ENCODE results near the gene C5orf58.
A peak's percentile ranks its signal among the peaks of the same experiment; 100 is the strongest.

Gene C5orf58

DNA sequence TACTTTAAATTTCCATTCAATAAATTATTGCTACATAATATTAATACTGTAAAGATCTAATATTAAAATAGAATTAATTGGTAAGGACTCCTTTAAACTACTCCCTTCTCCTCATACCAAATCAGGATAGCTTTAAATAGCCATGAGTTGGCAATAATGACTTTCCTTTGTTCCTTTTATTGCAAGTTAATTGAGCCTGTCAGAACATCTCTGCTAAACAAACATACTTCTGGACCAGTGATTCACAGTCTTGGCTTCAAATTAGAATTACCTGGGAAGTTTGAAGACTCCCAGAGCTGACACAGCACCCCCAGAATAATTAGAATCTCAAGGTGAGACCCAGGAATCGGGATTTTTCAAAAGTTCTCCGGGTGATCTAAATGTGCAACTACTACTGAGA, 18.7 kb downstream of the C5orf58 start:
- H3K27ac ChIP-seq = no peak overlapping the region
- H3K27me3 ChIP-seq = no peaks in the 10 kb centered on the region
- no peaks in the 10 kb centered on the region for H3K4me1 ChIP-seq (ENCODE audit: control insufficient read depth in 1 of 2, insufficient read depth in 1 of 2, low read depth in 1 of 2, low read length in 1 of 2)
- H3K9me3 ChIP-seq = no peaks in the 10 kb centered on the region
- H3K4me3 ChIP-seq (ENCODE audit: low read depth in 1 of 2, low read length in 1 of 2) = no peak overlapping the region
- TF ChIP-seq, protein P1, sequence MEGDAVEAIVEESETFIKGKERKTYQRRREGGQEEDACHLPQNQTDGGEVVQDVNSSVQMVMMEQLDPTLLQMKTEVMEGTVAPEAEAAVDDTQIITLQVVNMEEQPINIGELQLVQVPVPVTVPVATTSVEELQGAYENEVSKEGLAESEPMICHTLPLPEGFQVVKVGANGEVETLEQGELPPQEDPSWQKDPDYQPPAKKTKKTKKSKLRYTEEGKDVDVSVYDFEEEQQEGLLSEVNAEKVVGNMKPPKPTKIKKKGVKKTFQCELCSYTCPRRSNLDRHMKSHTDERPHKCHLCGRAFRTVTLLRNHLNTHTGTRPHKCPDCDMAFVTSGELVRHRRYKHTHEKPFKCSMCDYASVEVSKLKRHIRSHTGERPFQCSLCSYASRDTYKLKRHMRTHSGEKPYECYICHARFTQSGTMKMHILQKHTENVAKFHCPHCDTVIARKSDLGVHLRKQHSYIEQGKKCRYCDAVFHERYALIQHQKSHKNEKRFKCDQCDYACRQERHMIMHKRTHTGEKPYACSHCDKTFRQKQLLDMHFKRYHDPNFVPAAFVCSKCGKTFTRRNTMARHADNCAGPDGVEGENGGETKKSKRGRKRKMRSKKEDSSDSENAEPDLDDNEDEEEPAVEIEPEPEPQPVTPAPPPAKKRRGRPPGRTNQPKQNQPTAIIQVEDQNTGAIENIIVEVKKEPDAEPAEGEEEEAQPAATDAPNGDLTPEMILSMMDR (IDR thresholded peaks at IDR 0.05) = no peak
- peaks cover 100% of the 10 kb centered on the region for H3K36me3 ChIP-seq

GRCh38 chr5:170252109-170252508, 19.3 kb downstream of the C5orf58 start:
- peaks cover 100% of the 10 kb centered on the region for H3K36me3 ChIP-seq
- no peaks in the 10 kb centered on the region for H3K4me1 ChIP-seq (ENCODE audit: control insufficient read depth in 1 of 2, insufficient read depth in 1 of 2, low read depth in 1 of 2, low read length in 1 of 2)
- no peaks in the 10 kb centered on the region for H3K27me3 ChIP-seq
- H3K9me3 ChIP-seq = peaks cover 3% of the 10 kb centered on the region
- TF ChIP-seq, protein P1 (IDR thresholded peaks at IDR 0.05) = no peak
- no peak overlapping the region for H3K27ac ChIP-seq
- no peak overlapping the region for H3K4me3 ChIP-seq (ENCODE audit: low read depth in 1 of 2, low read length in 1 of 2)

- Histone ChIP-seq H3K27me3 (no peaks in the 10 kb centered on the region), H3K4me3 (ENCODE audit: low read depth in 1 of 2, low read length in 1 of 2) (no peak overlapping the region), H3K4me1 (ENCODE audit: control insufficient read depth in 1 of 2, insufficient read depth in 1 of 2, low read depth in 1 of 2, low read length in 1 of 2) (no peaks in the 10 kb centered on the region), H3K36me3 (peaks cover 100% of the 10 kb centered on the region), H3K27ac (no peak overlapping the region), H3K9me3 (peaks cover 3% of the 10 kb centered on the region)
- TF ChIP-seq, protein P1 (IDR thresholded peaks at IDR 0.05) = no peak
These were observed 20.1 kb downstream of the C5orf58 start for GRCh38 chr5:170252720-170253350.

GRCh38 chr5:170254056-170254455, 21.3 kb downstream of the C5orf58 start:
- Histone ChIP-seq H3K4me3 (ENCODE audit: low read depth in 1 of 2, low read length in 1 of 2) (no peak overlapping the region), H3K27me3 (no peaks in the 10 kb centered on the region), H3K4me1 (ENCODE audit: control insufficient read depth in 1 of 2, insufficient read depth in 1 of 2, low read depth in 1 of 2, low read length in 1 of 2) (no peaks in the 10 kb centered on the region), H3K27ac (peak overlapping the region; percentile 30), H3K9me3 (peaks cover 3% of the 10 kb centered on the region), H3K36me3 (peaks cover 100% of the 10 kb centered on the region)
- TF ChIP-seq, protein P1 (IDR thresholded peaks at IDR 0.05) = no peak

DNA sequence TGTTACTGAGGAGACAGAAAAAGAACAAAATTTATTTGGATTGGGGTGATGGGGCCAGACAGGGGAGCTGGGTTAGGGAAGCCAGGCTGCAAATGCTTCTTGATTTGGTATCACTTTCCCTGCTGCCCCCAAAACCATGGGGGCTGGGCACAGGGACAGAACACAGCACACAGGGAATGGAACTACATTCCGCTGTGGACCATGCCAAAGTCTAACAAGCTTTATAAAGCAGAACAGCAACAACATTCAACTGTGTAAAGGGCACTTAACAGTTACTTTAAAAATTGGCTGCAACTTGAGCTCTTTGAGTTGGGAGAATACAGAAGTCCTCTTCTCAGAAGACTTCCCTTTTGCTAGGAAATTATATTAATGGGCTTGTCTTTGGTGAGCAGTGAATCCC, 23.8 kb downstream of the C5orf58 start:
- Histone ChIP-seq H3K36me3 (peaks cover 100% of the 10 kb centered on the region), H3K4me1 (ENCODE audit: control insufficient read depth in 1 of 2, insufficient read depth in 1 of 2, low read depth in 1 of 2, low read length in 1 of 2) (no peaks in the 10 kb centered on the region), H3K9me3 (peaks cover 3% of the 10 kb centered on the region), H3K4me3 (ENCODE audit: low read depth in 1 of 2, low read length in 1 of 2) (no peak overlapping the region), H3K27me3 (no peaks in the 10 kb centered on the region), H3K27ac (peak overlapping the region; percentile 35)
- TF ChIP-seq, protein P1 (IDR thresholded peaks at IDR 0.05) = no peak
